Stimulated activated CD4-positive, alpha-beta T cell treated with anti-CD3 and anti-CD28 coated beads, Interleukin-1b, Interleukin-23, amount 100 ng/mL, for 24 hours (primary cell): ENCODE measurements around the gene ARIH2.
A peak's percentile ranks its signal among the peaks of the same experiment; 100 is the strongest.
"Not testable (repeated sequence)": the region's sequence is repeated elsewhere in the genome, so short reads cannot be mapped to it uniquely, and the experiment has no call there.

ENCODE experiments used
- DNase-seq, 4 experiments: peaks; one replicate each; pipeline ENCODE4 v3.0.0-alpha.2; 2020; ENCODE audit warnings: low read depth in 4 of 4, low spot score in 1 of 4

ARIH2 gene

GRCh38 chr3:49001155-49001554 is 82.5 kb downstream of the ARIH2 start:
- no peak for DNase-seq

- DNase-seq: no peak
These were observed 86.0 kb downstream of the ARIH2 start for GRCh38 chr3:49004352-49005302.

- DNase-seq: no peak
These were observed 86.7 kb downstream of the ARIH2 start for GRCh38 chr3:49005303-49005680.

GRCh38 chr3:49005998-49006397 is 87.4 kb downstream of the ARIH2 start:
- DNase-seq: no peak

- DNase-seq: no peak
These were observed 87.9 kb downstream of the ARIH2 start for GRCh38 chr3:49006408-49007067.

- DNase-seq: peak; percentile 89 to 98 (median 95)
These were observed 88.6 kb downstream of the ARIH2 start, which contains the start of gene WDR6 for GRCh38 chr3:49007068-49007770. WDR6 (plus strand) TSS chr3:49007391; CDS start chr3:49007432, 41 bp downstream.

- DNase-seq: peak; percentile 57 to 88 (median 78)
These were observed 89.3 kb downstream of the ARIH2 start for GRCh38 chr3:49007771-49008528.

- not testable (repeated sequence) for DNase-seq
These were observed 90.0 kb downstream of the ARIH2 start for GRCh38 chr3:49008627-49009026.

- DNase-seq: no peak
These were observed 90.8 kb downstream of the ARIH2 start for GRCh38 chr3:49009396-49009795.

- DNase-seq: no peak
These were observed 93.9 kb downstream of the ARIH2 start for GRCh38 chr3:49012441-49013017.

- DNase-seq: no peak
These were observed 94.6 kb downstream of the ARIH2 start for GRCh38 chr3:49013113-49013737.

- no peak for DNase-seq
These were observed 95.4 kb downstream of the ARIH2 start for GRCh38 chr3:49013738-49014660.

GRCh38 chr3:49015072-49015471 is 96.4 kb downstream of the ARIH2 start:
- DNase-seq: no peak

GRCh38 chr3:49015765-49016164 is 97.1 kb downstream of the ARIH2 start:
- DNase-seq: no peak

GRCh38 chr3:49016414-49017228 is 98.0 kb downstream of the ARIH2 start:
- no peak for DNase-seq

- DNase-seq: no peak
These were observed 98.8 kb downstream of the ARIH2 start for GRCh38 chr3:49017229-49017970.

- peak in 1 of 4 experiments; percentile 50 for DNase-seq
These were observed 99.5 kb downstream of the ARIH2 start, which contains the start of gene DALRD3 for GRCh38 chr3:49017971-49018706. DALRD3 (minus strand) TSS chr3:49018580; CDS start chr3:49018564, 16 bp downstream.
